OCI-LY7 (cell line): Measurements from ENCODE around the gene GLRA1. TPM values are rescaled to one million over a fixed set of nuclear protein-coding genes. Genes with fewer than 3 reads are reported as not detected.

Experiments
- BruUV-seq: library from RNA; stranded (reverse); fragments of 400-500 nt; replicated peaks from 2 replicates; lab custom pipeline; 2021; lab: Mats Ljungman, UMichigan
- CTCF ChIA-PET: fragments of 300-600 bp; sonication (Branson Sonifier 250); formaldehyde crosslinking; loops from one replicate; lab custom pipeline; 2022; ENCODE audit warnings: antibody characterized with exemption; ENCODE audit not compliant: unreplicated experiment; lab: Charles Lee
- POLR2A ChIA-PET: fragments of 300-600 bp; sonication (Branson Sonifier 250); formaldehyde crosslinking; loops from one replicate; lab custom pipeline; 2022; ENCODE audit warnings: antibody characterized with exemption; lab: Charles Lee
- DNase-seq: peaks from one replicate; pipeline ENCODE4 v3.0.0-alpha.2; 2015; ENCODE audit warnings: low spot score
- H2AFZ ChIP-seq: fragments of 200-600 bp; sonication (generic), shearing (Covaris generic); 2 replicates; pipeline ENCODE4 v1.6.1; 2014; ENCODE audit warnings: mild to moderate bottlenecking, antibody characterized with exemption, low read length, moderate library complexity
- H3K27ac ChIP-seq: fragments of 200-600 bp; sonication (generic); 2 replicates; pipeline ENCODE4 v1.5.1; 2014; ENCODE audit warnings: mixed run types, low read depth, mild to moderate bottlenecking, moderate library complexity, low read length, inconsistent platforms; ENCODE audit not compliant: poor library complexity, severe bottlenecking
- H3K36me3 ChIP-seq: fragments of 200-600 bp; sonication (generic); 2 replicates; pipeline ENCODE4 v1.6.1; 2014; ENCODE audit warnings: mild to moderate bottlenecking, antibody characterized with exemption, low read length, moderate library complexity, mixed read lengths; ENCODE audit not compliant: insufficient read depth
- H3K4me1 ChIP-seq: fragments of 200-600 bp; sonication (generic); 2 replicates; pipeline ENCODE4 v1.5.1; 2014; ENCODE audit warnings: mild to moderate bottlenecking, low read length; ENCODE audit not compliant: insufficient read depth, poor library complexity, severe bottlenecking
- H3K4me2 ChIP-seq: fragments of 200-600 bp; sonication (generic); 2 replicates; pipeline ENCODE4 v1.6.1; 2014; ENCODE audit warnings: mild to moderate bottlenecking, low read length
- H3K4me3 ChIP-seq: fragments of 200-600 bp; sonication (generic); 2 replicates; pipeline ENCODE4 v1.5.1; 2014; ENCODE audit warnings: mild to moderate bottlenecking, low read depth, low read length; ENCODE audit not compliant: poor library complexity, severe bottlenecking
- H3K79me2 ChIP-seq: fragments of 200-600 bp; sonication (generic); 2 replicates; pipeline ENCODE4 v1.6.1; 2016; ENCODE audit warnings: low read depth, mild to moderate bottlenecking, low read length, moderate library complexity, mixed read lengths; ENCODE audit not compliant: insufficient read depth
- H3K9me2 ChIP-seq: fragments of 200-600 bp; sonication (generic); 2 replicates; pipeline ENCODE4 v1.6.1; 2016; ENCODE audit warnings: mild to moderate bottlenecking, low read length, mixed read lengths; ENCODE audit not compliant: insufficient read depth
- H3K9me3 ChIP-seq: fragments of 200-600 bp; sonication (generic); 2 replicates; pipeline ENCODE4 v1.6.1; 2014; ENCODE audit warnings: mild to moderate bottlenecking, mixed run types, low read length, mixed read lengths
- H4K20me1 ChIP-seq: fragments of 200-600 bp; sonication (generic); 2 replicates; pipeline ENCODE4 v1.6.1; 2014; ENCODE audit warnings: mild to moderate bottlenecking, antibody characterized with exemption, low read length, moderate library complexity, mixed read lengths; ENCODE audit not compliant: insufficient read depth
- CTCF ChIP-seq: fragments of 200-600 bp; sonication (generic); conservative IDR thresholded peaks from 2 replicates; pipeline ENCODE4 v1.5.1; 2014; ENCODE audit warnings: mild to moderate bottlenecking, antibody characterized with exemption, low read length, moderate library complexity, mixed read lengths
- EZH2phosphoT487 ChIP-seq: fragments of 200-600 bp; sonication (generic); IDR thresholded peaks from 2 replicates; pipeline ENCODE4 v1.6.1; 2018; ENCODE audit warnings: low read depth, borderline replicate concordance, mild to moderate bottlenecking, mixed run types, antibody characterized with exemption, low read length, moderate library complexity, mixed read lengths
- intact Hi-C: fragments of 100-400 bp; cut with micrococcal nuclease; formaldehyde crosslinking; loops from one replicate; pipeline ENCODE4 v1.10.0; 2022; ENCODE audit not compliant: unreplicated experiment
- total RNA-seq, 2 experiments: library from RNA; depleted of rRNA in 1 of 2; stranded (reverse); fragments of >200 nt in 1 of 2; shearing (Covaris generic) in 1 of 2; gene quantifications; 2 replicates each; pipeline ENCODE4 v1.2.3, GENCODE V29; 2014 to 2022

Gene GLRA1
- total RNA-seq, 2 experiments from 2014 or later = not detected

DNA sequence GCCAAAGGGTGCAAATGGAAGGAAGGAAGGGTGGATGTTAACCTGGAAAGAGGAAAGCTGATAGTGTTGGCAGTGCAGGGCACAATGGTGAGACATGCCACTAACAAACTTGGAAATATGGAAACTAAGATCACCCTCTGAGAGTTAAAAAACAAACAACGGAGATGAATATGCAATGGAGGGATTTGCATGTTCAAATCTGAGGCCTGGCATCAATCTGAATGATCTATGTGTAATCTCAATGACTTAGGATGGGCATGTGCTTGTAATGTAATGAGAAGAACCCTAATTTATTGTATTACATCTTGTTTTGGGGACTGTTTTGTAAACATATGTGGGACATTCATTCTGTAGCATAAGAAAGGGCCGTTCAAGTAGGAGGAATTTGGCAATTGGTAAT, 54.4 kb downstream of the GLRA1 start:
- TF ChIP-seq EZH2phosphoT487 (no peak), CTCF (no peak)
- H2AFZ ChIP-seq = no peak overlapping the region
- no peak for DNase-seq
- intact Hi-C loops = no loop called here
- no peak overlapping the region for H3K4me2 ChIP-seq
- CTCF ChIA-PET = no interaction called here
- no TSS peak for BruUV-seq
- no peaks in the 10 kb centered on the region for H3K4me1 ChIP-seq
- no peaks in the 10 kb centered on the region for H4K20me1 ChIP-seq
- H3K36me3 ChIP-seq = no peaks in the 10 kb centered on the region
- no peak overlapping the region for H3K4me3 ChIP-seq
- H3K27ac ChIP-seq = no peak overlapping the region
- no peaks in the 10 kb centered on the region for H3K9me3 ChIP-seq
- H3K9me2 ChIP-seq = no peaks in the 10 kb centered on the region
- H3K79me2 ChIP-seq = no peaks in the 10 kb centered on the region
- POLR2A ChIA-PET = no interaction called here

GRCh38 chr5:151869843-151870242, 54.8 kb downstream of the GLRA1 start:
- Histone ChIP-seq H3K36me3 (no peaks in the 10 kb centered on the region), H3K27ac (no peak overlapping the region), H4K20me1 (no peaks in the 10 kb centered on the region), H3K4me1 (no peaks in the 10 kb centered on the region), H2AFZ (no peak overlapping the region), H3K4me2 (no peak overlapping the region), H3K9me2 (no peaks in the 10 kb centered on the region), H3K9me3 (no peaks in the 10 kb centered on the region), H3K4me3 (no peak overlapping the region), H3K79me2 (no peaks in the 10 kb centered on the region)
- POLR2A ChIA-PET = no interaction called here
- intact Hi-C loops = no loop called here
- BruUV-seq = no TSS peak
- CTCF ChIA-PET = no interaction called here
- DNase-seq = no peak
- TF ChIP-seq EZH2phosphoT487 (no peak), CTCF (no peak)

DNA sequence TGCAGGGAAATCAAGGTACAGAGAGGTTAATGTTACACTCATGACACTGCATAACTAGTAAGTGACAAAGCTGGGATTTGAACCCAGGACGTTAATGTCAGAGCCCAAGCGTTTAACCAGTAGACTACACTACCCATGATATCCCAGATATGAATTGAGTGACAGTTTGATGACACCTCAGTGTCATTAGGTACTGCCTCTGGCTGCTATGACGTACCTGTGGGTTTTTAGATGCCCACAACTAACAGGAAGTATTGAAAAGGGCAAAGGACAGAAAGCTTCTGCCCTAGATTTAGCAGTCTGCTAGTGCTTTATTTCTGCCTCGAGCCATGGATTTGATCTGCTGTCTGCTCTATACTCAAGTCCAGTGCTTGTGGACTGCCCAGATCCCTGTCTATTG, 56.2 kb downstream of the GLRA1 start:
- no peak overlapping the region for H3K4me3 ChIP-seq
- no TSS peak for BruUV-seq
- no peak overlapping the region for H3K27ac ChIP-seq
- no peaks in the 10 kb centered on the region for H3K36me3 ChIP-seq
- DNase-seq = no peak
- H4K20me1 ChIP-seq = no peaks in the 10 kb centered on the region
- POLR2A ChIA-PET = interaction anchor here (0.7 kb wide), 2 partner anchors 186 to 1204 kb away, joined by 3 read pairs; no protein-coding TSS in a partner anchor
- CTCF ChIA-PET = no interaction called here
- H3K79me2 ChIP-seq = no peaks in the 10 kb centered on the region
- H3K4me1 ChIP-seq = no peaks in the 10 kb centered on the region
- no peaks in the 10 kb centered on the region for H3K9me3 ChIP-seq
- intact Hi-C loops = no loop called here
- H3K4me2 ChIP-seq = no peak overlapping the region
- no peak overlapping the region for H2AFZ ChIP-seq
- no peaks in the 10 kb centered on the region for H3K9me2 ChIP-seq
- TF ChIP-seq EZH2phosphoT487 (no peak), CTCF (no peak)
